Measurements from ENCODE around the gene PHF10.

The PHF10 gene

DNA sequence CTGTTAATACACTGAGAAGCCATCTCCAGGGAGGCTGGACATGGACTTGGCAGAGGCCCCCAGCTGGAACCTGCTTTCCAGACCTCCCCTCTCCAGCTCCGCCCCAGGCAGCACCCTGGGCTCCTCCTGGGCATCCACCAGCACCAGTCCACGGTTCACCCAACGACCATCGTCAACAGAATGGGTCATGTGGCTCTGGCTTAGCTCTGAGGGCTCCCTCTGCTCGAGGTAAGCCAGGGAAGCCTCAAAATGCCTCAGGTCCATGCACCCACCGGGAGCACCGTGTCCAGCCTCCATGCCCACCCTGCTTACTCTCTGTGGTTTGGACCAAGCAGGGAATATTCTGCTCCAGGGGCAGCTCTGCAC, 62.9 kb downstream of the PHF10 start:
- ChIA-PET POLR2A (no interaction called here), CTCF (interaction anchor here (0.7 kb wide), 1 partner anchor 9 kb away, joined by 3 read pairs; no protein-coding TSS in a partner anchor)
- no peak for DNase-seq (ENCODE audit: low read depth, low spot score)
- TF ChIP-seq, protein P1, sequence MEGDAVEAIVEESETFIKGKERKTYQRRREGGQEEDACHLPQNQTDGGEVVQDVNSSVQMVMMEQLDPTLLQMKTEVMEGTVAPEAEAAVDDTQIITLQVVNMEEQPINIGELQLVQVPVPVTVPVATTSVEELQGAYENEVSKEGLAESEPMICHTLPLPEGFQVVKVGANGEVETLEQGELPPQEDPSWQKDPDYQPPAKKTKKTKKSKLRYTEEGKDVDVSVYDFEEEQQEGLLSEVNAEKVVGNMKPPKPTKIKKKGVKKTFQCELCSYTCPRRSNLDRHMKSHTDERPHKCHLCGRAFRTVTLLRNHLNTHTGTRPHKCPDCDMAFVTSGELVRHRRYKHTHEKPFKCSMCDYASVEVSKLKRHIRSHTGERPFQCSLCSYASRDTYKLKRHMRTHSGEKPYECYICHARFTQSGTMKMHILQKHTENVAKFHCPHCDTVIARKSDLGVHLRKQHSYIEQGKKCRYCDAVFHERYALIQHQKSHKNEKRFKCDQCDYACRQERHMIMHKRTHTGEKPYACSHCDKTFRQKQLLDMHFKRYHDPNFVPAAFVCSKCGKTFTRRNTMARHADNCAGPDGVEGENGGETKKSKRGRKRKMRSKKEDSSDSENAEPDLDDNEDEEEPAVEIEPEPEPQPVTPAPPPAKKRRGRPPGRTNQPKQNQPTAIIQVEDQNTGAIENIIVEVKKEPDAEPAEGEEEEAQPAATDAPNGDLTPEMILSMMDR (IDR thresholded peaks at IDR 0.05; ENCODE audit: insufficient read depth, low read length, missing control alignments): no peak
- no peak overlapping the region for H3K4me3 ChIP-seq (ENCODE audit: low read depth, low read length)

DNA sequence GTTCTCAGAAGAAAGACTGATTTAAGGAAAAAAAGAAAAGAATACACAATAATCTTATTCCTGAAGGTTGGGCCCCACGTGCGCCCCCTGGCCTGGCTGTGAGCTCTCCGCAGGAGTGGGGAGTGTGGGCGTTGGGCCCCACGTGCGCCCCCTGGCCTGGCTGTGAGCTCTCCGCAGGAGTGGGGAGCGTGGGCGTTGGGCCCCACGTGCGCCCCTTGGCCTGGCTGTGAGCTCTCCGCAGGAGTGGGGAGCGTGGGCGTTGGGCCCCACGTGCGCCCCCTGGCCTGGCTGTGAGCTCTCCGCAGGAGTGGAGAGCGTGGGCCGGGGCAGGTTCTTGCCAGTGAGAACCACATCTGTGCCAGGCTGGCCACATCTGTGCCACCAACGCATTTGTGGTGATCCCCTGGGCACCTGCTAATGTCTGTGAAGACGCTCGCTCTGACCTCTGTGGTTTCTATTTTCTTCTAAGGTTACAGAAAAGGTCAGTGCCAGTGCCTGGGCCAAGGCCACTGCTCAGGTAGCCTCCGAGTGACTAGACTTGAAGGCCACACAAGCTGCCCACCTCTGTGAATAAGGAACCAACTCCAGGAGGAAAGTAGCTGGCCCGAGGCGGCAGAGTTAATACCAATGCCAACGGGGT, 63.4 kb downstream of the PHF10 start:
- CTCF ChIA-PET: interaction anchor here (0.6 to 0.7 kb wide), 2 partner anchors 8 to 9 kb away, joined by 3 read pairs; no protein-coding TSS in a partner anchor
- DNase-seq (ENCODE audit: low read depth, low spot score): no peak
- H3K4me3 ChIP-seq (ENCODE audit: low read depth, low read length): no peak overlapping the region
- TF ChIP-seq, protein P1 (IDR thresholded peaks at IDR 0.05; ENCODE audit: insufficient read depth, low read length, missing control alignments): no peak
- POLR2A ChIA-PET: no interaction called here

DNA sequence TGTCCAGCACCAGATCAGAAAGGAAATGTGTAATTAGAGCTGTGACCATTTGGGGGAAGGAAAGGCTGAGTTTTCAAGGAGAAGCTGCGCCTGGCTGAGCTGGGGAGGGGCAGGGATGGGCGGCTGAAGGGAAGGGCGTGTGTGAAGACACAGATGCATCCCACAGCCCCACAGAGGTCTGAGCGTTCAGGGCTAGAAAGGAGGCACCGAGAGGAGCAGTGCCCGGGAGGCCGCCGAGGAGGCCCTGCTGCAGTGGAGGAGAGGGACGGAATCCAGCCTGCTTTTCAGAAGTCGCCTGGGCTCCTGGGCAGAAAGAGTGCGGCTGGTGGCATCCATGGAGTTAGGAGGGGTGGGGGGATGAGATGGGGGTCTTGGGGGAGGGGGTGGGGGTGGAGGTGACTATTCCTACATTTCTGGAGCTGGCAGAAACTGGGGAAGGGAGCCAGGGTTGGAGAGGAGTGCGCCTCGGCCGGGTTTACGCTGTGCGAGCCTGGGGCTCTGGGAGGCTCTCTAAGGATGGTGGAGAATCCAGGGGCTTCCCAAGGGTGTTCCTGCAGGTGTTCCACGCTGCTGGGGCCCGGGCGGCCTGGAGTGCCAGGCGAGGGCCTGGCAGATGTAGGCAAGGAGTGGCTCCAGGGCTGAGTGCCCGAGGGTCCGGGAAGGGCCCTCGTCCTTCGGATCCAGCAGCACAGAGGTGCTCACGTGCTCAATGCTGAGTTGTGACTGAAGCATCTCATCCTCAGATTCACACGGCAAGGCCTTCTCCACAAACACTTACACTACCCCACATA, 64.3 kb downstream of the PHF10 start:
- ChIA-PET POLR2A (no interaction called here), CTCF (interaction anchor here (0.6 kb wide), 1 partner anchor 9 kb away, joined by 3 read pairs; no protein-coding TSS in a partner anchor)
- H3K4me3 ChIP-seq (ENCODE audit: low read depth, low read length): no peak overlapping the region
- no peak for DNase-seq (ENCODE audit: low read depth, low spot score)
- TF ChIP-seq, protein P1 (IDR thresholded peaks at IDR 0.05; ENCODE audit: insufficient read depth, low read length, missing control alignments): no peak

DNA sequence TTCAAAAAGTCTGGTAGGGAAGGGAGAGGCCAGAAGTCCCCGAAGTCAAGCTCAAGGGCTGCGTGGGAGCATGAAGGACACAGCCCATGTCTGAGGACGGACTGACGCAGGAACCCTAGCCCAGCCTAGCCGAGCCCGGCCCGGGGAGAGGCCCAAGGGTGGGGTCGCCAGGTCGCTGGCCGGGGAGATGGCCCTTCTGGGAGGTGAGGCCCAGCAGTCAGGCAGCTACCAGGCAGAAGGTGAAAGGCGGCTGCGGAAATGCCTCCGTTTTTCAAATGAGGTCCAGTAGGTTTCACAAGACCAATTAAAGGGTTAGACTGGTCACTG, 67.1 kb downstream of the PHF10 start:
- DNase-seq (ENCODE audit: low read depth, low spot score): no peak
- H3K4me3 ChIP-seq (ENCODE audit: low read depth, low read length): no peak overlapping the region
- TF ChIP-seq, protein P1 (IDR thresholded peaks at IDR 0.05; ENCODE audit: insufficient read depth, low read length, missing control alignments): no peak
- POLR2A ChIA-PET: no interaction called here
- CTCF ChIA-PET: interaction anchor here (1.1 kb wide), 1 partner anchor 17 kb away, joined by 3 read pairs; no protein-coding TSS in a partner anchor

DNA sequence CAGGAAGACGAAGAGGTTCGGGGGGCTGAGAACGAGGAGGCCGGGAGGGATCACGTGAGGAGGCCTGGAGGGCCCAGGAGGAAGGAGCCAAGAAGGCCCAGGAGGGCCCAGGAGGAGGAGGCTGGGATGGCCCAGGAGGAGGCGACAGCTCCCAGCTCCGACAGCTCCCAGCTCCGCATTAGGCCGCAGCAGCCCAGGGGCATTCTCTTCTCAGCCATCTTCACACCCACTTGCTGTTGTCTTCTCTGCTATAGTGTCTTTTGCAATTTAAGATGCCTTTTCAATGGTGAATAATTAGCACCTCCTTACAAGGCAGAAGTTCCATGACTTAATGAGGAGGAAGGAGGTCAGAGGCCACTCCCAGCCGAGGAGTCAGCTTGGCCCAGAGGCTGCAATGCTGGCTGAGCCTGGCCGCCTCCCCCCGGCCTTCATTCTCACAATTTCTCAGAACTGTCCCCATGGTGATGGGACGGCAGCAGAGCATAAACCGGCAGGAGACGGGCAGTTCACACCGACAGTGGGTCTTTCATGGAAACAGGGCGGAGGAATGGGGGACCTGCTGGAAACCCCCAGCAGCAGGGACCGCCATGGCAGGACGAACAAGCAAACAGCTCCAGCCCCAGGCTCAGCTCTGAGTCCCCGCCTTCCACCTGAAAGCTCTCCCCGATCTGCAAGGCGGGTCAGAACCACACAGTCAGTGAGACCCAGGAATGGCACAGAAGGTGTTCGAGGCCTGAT, 67.6 kb downstream of the PHF10 start:
- CTCF ChIA-PET: interaction anchor here (0.7 kb wide), 1 partner anchor 42 kb away, joined by 3 read pairs; no protein-coding TSS in a partner anchor
- no peak for DNase-seq (ENCODE audit: low read depth, low spot score)
- no peak overlapping the region for H3K4me3 ChIP-seq (ENCODE audit: low read depth, low read length)
- POLR2A ChIA-PET: no interaction called here
- TF ChIP-seq, protein P1 (IDR thresholded peaks at IDR 0.05; ENCODE audit: insufficient read depth, low read length, missing control alignments): no peak

Measured in AG04449 (cell line).